Activated T-cell treated with anti-CD3 and anti-CD28 coated beads for 48 hours (primary cell): ENCODE data around the gene ZBTB44.
"Not testable (repeated sequence)": the region's sequence is repeated elsewhere in the genome, so short reads cannot be mapped to it uniquely, and the experiment has no call there.

Experiments
- DNase-seq: peaks from one replicate; pipeline ENCODE4 v3.0.0-alpha.2; 2020; ENCODE audit warnings: low read depth

The ZBTB44 gene

DNA sequence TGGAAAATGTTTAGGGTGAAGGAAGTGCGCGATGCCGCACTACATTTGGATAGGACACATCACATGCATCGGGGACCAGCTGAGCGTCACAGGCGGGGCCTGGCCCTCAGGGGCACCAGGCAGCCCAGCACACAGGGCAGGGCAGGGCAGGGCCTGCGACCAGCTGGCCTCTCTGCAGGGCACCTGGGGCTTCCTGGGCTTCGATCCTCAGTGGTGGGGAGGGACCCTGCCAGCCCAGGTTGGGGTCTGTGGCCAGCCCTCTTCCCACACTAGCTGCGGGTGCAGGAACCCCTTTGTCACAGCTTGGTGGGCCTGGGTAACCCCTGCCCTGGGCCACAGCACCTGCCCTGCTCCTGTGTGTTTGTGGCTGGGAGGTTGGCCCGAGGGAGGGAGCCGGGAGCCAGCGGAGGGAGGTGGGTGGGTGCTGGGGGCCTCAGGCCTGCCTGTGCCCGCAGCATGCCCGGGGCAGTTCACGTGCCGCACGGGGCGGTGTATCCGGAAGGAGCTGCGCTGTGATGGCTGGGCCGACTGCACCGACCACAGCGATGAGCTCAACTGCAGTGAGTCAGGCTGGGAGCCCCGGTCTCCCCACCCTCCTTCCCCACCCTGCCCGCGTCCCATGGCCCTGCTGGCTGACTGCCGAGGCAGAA is 117.2 kb downstream of the ZBTB44 start:
- DNase-seq = no peak

DNA sequence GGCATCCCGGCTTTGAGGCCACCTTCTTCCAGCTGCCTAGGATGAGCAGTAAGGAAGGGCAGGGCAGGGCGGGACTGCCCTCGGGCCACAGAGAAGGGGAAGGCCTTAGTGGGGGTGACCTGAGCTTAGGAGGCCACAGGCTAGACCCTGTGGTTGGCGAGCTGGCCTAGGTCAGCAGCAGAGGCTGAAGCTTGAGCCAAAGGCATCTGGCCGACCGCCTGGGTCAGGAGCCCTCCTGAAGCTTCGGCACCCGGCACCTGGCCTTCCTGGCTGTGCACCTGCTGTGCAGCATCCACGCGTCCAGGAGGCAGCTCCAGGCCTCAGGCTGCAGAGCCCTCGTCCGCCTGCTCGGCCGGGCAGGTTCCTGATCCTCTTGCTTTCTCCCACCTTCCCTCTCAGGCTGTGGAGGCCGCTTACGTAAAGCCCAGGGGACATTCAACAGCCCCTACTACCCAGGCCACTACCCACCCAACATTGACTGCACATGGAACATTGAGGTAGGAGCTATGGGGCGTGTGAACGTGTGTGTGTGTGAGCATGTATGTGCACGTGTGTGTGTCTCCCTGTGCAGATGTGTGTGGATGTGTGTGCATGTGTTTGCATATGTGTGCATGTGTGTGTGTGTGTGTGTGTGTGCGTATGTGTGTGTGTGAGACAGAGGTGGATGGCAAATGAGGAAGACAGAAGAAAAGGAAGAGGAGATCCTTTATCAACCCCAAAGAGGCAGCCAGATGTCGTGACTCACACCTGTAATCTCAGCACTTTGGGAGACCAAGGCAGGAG is 120.3 kb downstream of the ZBTB44 start:
- DNase-seq = no peak

DNA sequence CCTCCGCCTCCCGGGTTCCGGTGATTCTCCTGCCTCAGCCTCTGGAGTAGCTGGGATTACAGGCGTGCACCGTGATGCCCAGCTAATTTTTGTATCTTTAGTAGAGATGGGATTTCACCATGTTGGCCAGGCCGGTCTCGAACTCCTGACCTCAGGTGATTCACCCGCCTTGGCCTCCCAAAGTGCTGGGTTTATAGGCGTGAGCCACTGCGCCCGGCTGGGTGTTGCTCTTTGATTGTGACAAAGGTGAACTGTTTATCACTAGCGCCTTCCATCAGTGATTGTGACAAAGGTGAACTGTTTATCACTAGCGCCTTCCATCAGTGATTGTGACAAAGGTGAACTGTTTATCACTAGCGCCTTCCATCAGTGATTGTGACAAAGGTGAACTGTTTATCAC is 121.2 kb downstream of the ZBTB44 start:
- DNase-seq = not testable (repeated sequence)

DNA sequence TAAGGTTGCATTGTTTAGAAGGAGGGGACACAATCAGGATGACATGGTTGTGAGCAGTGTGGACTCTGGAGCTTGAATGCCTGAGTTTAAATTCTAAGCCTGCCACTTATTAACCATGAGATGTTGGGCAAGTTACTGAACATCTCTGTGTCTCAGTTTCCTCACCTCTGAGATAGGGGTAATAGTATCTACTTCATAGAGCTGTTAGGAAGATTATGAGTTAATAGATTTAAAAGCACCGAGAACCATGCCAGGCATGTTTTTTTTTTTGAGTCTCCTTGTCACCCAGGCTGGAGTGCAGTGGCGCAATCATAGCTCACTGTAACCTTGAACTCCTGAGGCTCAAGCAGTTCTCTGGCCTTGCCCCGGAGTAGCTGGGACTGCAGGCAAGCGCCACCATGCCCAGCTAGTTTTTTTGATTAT is 121.9 kb downstream of the ZBTB44 start:
- no peak for DNase-seq

DNA sequence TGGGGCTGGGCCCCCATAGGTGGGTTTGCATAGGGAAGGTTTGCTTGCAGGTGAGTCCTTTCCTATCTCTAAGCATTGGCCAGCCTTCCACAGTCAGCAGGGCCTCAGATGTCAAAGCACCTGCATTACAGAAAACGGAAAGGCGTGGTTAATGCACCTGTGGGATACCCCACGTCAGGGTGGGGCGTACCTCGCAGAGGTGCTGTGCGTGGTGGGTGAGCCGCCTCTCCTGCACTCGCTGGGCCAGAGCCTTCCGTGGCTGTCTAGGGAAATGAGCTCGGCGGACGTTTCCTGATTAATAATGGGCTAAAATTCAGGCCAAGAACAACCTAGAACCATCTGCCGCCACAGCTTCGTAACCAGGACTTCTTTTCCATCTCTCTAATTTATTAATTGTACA is 122.8 kb downstream of the ZBTB44 start:
- no peak for DNase-seq

DNA sequence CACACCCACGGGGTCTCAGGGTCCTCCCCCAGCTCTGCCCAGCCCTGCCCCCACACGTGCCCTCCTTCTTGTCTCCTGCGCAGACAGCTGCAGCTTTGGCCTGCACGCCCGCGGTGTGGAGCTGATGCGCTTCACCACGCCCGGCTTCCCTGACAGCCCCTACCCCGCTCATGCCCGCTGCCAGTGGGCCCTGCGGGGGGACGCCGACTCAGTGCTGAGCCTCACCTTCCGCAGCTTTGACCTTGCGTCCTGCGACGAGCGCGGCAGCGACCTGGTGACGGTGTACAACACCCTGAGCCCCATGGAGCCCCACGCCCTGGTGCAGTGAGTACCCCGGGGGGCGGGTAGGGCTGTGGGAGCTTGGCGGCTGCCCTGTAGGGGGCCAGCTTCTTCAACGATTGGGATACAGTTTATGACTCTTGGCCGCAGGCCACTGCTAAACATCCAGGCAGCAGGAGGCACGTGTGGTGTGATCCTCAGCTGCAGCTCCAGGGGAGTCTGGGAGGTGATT is 124.3 kb downstream of the ZBTB44 start:
- DNase-seq = no peak

DNA sequence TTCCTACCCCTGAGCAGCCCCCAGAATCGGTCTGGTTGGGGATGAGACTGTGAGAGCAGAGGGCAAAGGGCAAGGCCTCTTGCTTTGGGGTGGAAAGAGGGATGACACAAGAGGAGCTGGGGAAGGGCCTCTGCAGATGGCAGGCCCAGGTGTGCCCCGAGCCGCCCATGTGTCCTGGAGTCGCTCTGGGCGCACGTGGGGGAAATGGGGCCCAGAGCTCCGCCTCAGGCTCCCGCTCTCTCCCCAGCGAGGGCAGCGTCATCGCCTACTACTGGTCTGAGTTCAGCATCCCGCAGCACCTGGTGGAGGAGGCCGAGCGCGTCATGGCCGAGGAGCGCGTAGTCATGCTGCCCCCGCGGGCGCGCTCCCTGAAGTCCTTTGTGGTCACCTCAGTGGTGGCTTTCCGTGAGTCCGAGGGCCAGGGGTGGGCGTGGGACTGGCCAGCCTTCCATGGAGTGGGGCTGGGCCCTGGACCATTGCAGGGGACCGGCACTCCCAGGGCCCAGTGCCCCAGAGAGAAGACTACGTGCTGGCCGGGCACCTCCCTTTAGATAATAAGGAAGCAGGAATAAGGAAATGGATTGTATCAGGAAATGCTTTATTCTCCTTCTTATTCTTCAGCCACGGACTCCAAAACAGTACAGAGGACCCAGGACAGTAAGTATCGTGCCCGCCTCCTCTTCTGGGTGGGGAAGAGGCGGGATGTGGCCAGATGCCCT is 125.1 kb downstream of the ZBTB44 start:
- DNase-seq = no peak

DNA sequence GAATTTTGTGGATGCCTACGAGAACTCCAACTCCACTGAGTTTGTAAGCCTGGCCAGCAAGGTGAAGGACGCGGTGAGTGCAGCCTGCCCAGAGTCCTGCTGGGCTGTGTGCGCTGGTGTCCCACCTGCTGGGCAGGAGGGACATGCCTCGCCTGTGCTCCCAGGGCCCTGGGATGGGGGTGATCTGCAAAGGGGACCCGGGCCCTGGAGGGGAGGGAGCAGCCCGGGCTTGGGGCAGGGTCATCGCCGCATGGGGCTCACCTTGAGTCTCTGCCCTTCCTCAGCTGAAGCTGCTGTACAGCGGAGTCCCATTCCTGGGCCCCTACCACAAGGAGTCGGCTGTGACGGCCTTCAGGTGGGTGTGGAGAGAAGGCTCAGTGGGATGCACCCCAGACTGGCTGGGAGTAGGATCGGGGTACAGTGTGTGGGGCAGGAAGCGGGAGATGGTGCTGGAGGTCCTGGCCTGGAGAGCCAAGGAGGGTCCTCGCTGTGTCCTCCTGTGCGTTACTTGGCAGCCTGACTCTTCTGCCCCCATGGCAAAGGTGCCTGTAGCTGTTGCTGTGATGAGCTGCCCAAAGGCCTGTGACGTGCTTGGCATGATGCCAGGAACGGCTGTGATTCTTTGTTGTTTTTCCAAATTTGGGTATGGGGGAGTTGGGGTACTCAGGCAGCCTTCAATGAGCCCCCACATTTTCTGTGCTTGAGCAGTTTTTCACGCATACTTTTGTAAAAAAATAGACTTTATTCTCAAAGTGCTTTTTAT is 126.0 kb downstream of the ZBTB44 start:
- DNase-seq = no peak

DNA sequence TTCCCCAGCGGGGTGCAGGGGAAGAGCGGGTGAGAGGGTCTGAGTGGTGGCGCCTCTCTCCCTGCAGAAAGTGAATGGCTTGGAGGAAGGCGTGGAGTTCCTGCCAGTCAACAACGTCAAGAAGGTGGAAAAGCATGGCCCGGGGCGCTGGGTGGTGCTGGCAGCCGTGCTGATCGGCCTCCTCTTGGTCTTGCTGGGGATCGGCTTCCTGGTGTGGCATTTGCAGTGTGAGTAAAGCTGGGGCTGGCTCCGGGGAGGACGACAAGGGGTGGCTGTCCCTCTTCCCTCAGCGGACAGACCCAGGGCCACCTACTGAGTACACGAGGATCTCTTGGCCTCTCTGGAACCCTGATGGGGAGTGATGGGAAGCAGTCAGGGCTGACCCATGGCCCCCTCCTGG is 126.7 kb downstream of the ZBTB44 start:
- DNase-seq = no peak

DNA sequence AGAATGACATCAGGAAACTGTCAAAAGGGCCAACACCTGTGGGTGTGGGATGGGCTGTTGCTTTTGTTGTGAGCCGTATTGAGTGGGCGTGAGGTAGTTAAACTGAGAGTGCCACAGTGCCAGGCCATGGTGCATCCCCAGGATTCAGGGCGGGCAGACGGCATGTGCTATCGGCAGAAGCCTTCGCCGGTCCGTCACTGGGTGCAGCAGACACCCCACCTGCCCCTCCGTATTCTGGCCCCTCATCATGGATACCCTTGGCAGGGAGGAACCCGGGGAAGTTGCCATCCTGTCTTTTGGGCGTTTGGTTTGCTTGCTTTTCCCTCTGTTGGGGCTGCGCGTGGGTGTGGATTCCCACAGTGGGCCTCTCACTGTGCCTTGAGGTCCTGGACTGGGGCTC is 127.6 kb downstream of the ZBTB44 start:
- no peak for DNase-seq

DNA sequence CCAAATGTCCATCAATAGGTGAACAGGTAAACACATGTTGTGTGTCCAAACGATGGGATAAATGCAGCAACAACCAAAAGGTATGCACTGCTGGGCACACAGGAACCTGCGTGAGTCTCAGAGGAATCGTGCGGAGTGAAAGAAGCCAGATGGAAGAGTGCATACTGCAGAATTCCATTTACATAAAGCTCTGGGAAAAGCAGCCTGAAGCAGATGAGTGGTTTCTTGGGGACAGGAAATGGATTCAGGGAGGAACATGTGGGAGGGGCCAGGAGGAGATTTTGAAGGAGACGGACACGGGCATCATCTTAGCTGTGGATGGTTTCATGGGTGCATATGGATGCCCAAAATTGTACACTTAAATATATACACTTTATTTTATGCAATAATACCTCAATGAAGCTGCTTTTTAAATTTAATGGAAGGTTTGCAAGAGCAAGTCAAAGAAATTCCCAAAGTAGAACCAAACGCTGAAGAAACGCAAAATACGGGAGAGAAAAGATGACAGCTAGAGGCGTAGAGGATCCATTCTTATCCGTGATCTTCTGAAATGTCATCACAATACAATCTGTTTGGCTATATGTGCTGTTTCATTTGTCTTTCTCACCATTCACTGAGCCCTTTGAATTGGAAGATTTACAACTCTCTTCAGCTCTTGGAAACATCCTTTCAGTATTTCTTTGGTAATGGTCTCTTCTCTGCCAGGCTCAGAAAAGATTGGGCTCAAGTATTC is 130.7 kb downstream of the ZBTB44 start:
- no peak for DNase-seq

DNA sequence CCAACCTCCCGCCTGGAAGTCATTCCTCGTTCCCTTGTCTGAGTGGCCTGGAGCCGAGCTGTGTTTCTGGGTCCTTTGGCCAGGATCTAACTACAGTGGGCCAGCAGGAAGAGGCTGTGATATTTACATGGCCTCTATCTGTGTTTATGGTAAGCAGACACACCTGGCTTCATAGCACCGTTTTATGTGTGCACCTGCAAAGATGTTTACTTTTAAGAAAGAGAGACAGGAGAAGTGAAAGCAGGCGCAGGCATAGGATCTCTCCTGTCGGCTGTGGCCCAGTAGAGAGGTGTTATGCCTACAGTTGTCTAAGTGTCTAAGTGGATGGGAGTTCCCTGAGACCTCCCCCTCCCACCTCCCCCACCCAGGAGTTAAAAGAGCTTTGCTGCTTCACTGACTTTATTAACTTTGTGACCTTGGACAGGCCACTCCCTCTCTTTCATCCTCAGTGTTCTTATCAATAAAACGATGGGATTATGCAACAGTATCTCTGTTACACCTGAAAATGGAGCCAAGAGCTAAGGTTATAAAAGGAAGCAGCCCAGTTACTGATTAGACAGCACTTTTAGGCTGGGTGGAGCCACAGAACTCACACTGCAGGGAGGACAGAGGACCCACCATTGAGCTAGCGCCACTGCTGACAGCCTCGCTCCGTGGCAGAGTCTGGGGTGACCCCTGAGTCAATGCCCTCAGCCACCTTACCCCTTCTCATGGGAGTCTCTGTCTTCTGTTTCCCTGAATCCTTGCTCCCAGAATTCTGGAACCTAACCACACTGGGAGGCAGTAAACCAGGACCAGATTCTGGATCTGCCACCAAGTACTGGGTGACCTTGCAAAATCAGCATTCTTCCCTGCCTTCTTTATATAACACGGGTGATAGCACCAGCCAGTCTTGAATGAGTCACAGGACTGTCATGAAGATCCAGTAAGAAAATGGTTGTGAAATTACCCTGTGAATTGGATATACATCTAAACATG is 133.1 kb downstream of the ZBTB44 start:
- DNase-seq = no peak

DNA sequence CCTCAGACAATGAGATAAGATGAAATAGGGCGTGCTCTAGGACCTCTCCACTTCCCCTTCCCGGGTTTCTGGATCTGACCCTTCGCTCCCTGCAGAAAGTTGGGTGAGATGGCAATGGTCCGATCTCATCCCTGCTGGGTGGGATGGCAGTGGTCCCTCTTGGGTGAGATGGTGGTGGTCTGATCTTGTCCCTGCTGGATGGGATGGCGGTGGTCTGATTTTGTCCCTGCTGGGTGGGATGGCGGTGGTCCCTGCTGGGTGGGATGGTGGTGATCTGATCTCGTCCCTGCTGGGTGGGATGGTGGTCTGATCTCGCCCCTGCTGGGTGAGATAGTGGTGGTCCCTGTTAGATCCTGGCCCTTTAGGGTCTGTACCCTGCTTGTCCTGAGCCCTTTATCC is 133.8 kb downstream of the ZBTB44 start:
- DNase-seq = no peak

DNA sequence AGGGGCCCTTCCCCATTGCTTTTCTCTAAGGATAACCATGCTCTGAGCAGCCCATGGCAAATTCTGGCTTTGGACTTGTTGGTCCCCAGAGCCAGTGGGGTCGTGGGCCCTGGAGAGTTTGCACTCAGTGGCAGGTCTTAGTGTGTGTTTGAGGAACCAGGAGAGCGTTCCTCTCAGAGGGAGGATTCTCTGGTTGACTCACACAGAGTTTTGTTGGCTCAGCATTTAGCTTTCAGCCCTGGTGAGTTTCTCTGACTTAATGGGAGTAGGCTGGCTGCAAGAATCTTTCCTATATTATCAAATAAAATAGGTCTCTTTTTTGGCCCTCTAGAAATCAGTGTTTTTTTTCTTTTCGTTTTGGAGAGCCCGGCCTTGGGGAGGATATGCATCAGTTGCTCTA is 134.2 kb downstream of the ZBTB44 start:
- DNase-seq = no peak

DNA sequence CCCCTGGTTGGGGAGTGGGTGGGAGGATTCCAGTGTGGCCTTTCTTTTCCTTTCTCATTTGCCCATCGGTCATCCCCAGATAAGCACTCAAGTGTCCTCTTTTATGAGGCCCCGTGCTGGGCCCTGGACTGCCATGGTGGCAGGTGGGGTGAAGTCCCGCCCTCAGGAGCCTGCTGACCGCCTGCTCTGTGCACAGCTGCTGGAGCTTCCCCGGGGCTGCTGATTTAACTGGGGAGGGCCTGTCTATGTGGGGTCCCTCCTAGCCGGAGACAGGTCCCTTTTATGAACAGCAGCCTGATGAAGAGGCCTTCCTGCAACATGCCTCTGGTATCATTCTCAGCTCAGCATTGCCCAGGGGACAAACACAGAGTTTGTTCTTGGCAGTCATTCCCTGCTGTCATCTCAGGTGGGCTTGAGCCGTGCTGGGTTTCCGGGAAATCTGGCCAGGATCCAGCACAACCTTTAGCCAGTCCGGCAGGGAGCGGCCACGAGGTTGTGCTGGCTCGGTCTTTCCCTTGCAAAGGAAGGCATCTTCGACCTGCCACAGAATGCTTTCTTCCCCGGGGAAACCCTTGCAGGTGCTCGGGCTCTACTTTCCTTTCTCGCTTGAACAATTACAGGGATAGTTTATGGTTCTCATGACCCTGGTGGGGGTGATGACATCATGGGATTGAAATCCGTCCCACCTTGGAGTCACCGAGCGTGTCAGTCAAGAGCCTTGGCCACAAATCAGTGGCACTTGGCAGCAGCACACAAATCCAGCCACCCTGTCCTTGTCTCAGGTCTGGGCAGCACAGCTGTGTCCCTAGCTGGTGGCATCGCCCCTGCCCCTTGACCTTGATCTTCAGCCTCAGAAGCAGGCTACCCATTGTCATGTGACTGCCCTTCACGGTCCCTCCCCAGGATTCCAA is 135.1 kb downstream of the ZBTB44 start:
- DNase-seq = no peak

DNA sequence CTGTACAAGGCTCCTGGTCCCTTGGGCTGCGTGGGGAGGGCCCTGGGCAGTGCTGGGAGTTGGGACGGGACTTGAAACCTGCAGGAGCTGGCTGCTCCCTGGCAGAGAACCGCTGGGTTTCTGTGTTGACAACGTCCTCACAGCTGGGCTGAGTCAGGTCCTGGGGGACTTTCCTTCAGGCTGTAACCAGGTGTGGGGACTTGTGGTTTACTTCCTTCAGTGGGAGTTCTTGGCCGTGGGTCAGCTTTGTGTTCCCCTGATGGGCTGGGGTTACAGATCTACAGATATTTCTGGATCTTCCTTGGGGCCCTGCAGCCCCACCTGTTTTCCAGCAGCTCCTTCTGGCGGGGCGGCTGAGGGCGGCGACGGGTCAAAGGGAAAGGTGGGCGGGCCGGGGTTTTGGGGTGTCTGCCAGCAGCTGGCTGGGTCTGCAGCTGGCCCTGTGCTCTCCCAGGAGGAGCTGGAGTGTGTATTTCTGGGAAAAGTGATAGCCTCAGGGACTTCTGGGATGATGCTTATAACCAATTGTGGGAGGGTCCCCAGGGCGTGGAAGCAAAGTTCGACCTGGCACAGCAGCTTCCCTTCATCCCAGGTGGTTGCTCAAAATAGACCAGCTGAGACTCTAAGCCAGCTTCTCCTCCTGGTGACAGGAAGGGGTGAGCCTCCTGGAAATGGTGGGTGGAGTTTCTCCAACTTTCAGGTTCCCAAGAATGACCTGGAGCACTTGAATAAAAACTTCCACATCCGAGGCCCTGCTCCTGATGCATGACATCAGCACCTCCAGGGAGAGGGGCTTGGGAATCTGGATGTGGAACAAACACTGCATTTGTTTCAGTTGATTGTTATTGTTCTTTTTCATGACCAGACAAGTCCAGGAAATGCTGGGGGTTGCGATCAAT is 136.0 kb downstream of the ZBTB44 start:
- no peak for DNase-seq

DNA sequence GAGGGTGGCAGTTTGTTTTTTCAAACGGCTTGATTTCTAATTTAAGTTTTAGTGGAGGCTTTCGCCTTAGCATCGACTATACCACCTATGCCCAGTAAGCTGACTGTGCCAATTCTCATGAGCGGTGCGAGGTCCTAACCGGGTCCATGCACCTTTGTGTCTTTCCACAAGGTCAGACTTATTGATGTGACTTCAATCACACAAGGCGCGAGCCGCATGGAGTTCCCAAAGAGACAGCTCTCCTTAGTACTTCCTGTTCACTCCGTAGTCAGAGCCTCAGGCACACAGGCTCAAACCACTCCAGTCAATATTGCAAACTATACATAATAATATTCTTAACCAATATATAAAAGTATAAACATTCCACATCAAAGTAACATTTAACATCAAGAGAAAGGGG is 136.9 kb downstream of the ZBTB44 start:
- no peak for DNase-seq
